Neural cell (in vitro differentiated cells): ENCODE results near the gene SLC10A3. TPM values are rescaled to one million over a fixed set of nuclear protein-coding genes. Genes with fewer than 3 reads are reported as not detected.

ENCODE experiments used
- H2AFZ ChIP-seq: fragments of 200-600, 300-800 bp; sonication (generic), shearing (Covaris generic); 2 replicates; pipeline ENCODE4 v1.6.0; 2014; ENCODE audit warnings: low read depth, mild to moderate bottlenecking, antibody characterized with exemption, low read length, moderate library complexity
- H3F3A ChIP-seq: fragments of 200-600 bp; shearing (Covaris generic); 2 replicates; pipeline ENCODE4 v1.6.1; 2016; ENCODE audit warnings: mild to moderate bottlenecking, moderate library complexity, mixed read lengths, antibody characterized with exemption, low read length; ENCODE audit not compliant: insufficient read depth, poor library complexity, severe bottlenecking
- H3K27ac ChIP-seq: fragments of 200-600, 300-800 bp; sonication (generic), shearing (Covaris generic); 2 replicates; pipeline ENCODE4 v1.5.1; 2014; ENCODE audit warnings: mild to moderate bottlenecking, low read length, moderate library complexity
- H3K27me3 ChIP-seq: fragments of 300-800, 200-600 bp; sonication (generic), shearing (Covaris generic); 2 replicates; pipeline ENCODE4 v1.6.0; 2014; ENCODE audit warnings: mild to moderate bottlenecking, low read depth, low read length, moderate library complexity; ENCODE audit not compliant: insufficient read depth
- H3K36me3 ChIP-seq: fragments of 300-800, 200-600 bp; sonication (generic), shearing (Covaris generic); 2 replicates; pipeline ENCODE4 v1.5.1; 2014; ENCODE audit warnings: mild to moderate bottlenecking, antibody characterized with exemption, low read length, moderate library complexity; ENCODE audit not compliant: insufficient read depth
- H3K4me2 ChIP-seq: fragments of 300-800, 200-600 bp; sonication (generic), shearing (Covaris generic); 2 replicates; pipeline ENCODE4 v1.6.0; 2014; ENCODE audit warnings: mild to moderate bottlenecking, low read length
- H3K4me3 ChIP-seq: fragments of 300-800, 200-600 bp; sonication (generic), shearing (Covaris generic); 2 replicates; pipeline ENCODE4 v1.5.1; 2014; ENCODE audit warnings: mild to moderate bottlenecking, low read length, moderate library complexity
- H3K79me2 ChIP-seq: fragments of 200-600 bp; shearing (Covaris generic); replicated peaks from 2 replicates; pipeline ENCODE4 v1.6.0; 2014; ENCODE audit warnings: mild to moderate bottlenecking, low read length, moderate library complexity; ENCODE audit not compliant: insufficient read depth
- H3K9ac ChIP-seq: fragments of 300-800, 200-600 bp; sonication (generic), shearing (Covaris generic); 2 replicates; pipeline ENCODE4 v1.6.1; 2016; ENCODE audit warnings: mild to moderate bottlenecking, low read length, mixed read lengths
- H3K9me2 ChIP-seq: fragments of 200-600 bp; shearing (Covaris generic); 2 replicates; pipeline ENCODE4 v1.6.1; 2016; ENCODE audit warnings: mild to moderate bottlenecking, low read length, mixed read lengths; ENCODE audit not compliant: insufficient read depth
- H3K9me3 ChIP-seq: fragments of 200-600, 300-800 bp; sonication (generic), shearing (Covaris generic); 2 replicates; pipeline ENCODE4 v1.6.1; 2016; ENCODE audit warnings: mild to moderate bottlenecking, mixed run types, low read length, moderate library complexity, mixed read lengths
- H4K20me1 ChIP-seq: fragments of 200-600 bp; shearing (Covaris generic); 2 replicates; pipeline ENCODE4 v1.6.1; 2016; ENCODE audit warnings: mild to moderate bottlenecking, mixed run types; ENCODE audit not compliant: insufficient read depth
- CTCF ChIP-seq: fragments of 450-650 bp; IDR thresholded peaks from 2 replicates; pipeline ENCODE4 v1.5.1; 2014; ENCODE audit warnings: antibody characterized with exemption, mild to moderate bottlenecking, moderate library complexity; ENCODE audit not compliant: poor library complexity, severe bottlenecking
- EP300 ChIP-seq: fragments of 450-650 bp; conservative IDR thresholded peaks from 2 replicates; pipeline ENCODE4 v1.6.1; 2014; ENCODE audit warnings: antibody characterized with exemption, mild to moderate bottlenecking, moderate library complexity; ENCODE audit not compliant: poor library complexity, severe bottlenecking
- EZH2 ChIP-seq: fragments of 200-600, 300-800 bp; shearing (Covaris generic), sonication (generic); IDR thresholded peaks from 2 replicates; pipeline ENCODE4 v1.6.1; 2014; ENCODE audit warnings: antibody characterized with exemption, low read length, borderline replicate concordance, mild to moderate bottlenecking; ENCODE audit not compliant: insufficient read depth, poor library complexity, severe bottlenecking
- MXI1 ChIP-seq: fragments of 450-650 bp; conservative IDR thresholded peaks from 2 replicates; pipeline ENCODE4 v1.6.1; 2014; ENCODE audit warnings: antibody characterized with exemption, mild to moderate bottlenecking; ENCODE audit not compliant: poor library complexity, severe bottlenecking
- POLR2AphosphoS5 ChIP-seq: IDR thresholded peaks from 2 replicates; pipeline ENCODE4 v1.6.1; 2012
- RAD21 ChIP-seq: fragments of 450-650 bp; conservative IDR thresholded peaks from 2 replicates; pipeline ENCODE4 v1.6.1; 2014; ENCODE audit warnings: antibody characterized with exemption, mild to moderate bottlenecking, moderate library complexity
- REST ChIP-seq: IDR thresholded peaks from 2 replicates; pipeline ENCODE4 v1.6.1; 2012; ENCODE audit warnings: borderline replicate concordance
- SMC3 ChIP-seq: fragments of 450-650 bp; conservative IDR thresholded peaks from 2 replicates; pipeline ENCODE4 v1.6.1; 2014; ENCODE audit warnings: antibody characterized with exemption, mild to moderate bottlenecking, moderate library complexity; ENCODE audit not compliant: poor library complexity
- TAF1 ChIP-seq: IDR thresholded peaks from 2 replicates; pipeline ENCODE4 v1.6.1; 2012; ENCODE audit warnings: low read depth
- polyA plus RNA-seq: library from polyadenylated mRNA; depleted of rRNA; stranded (reverse); fragments of >200 nt; gene quantifications from 2 replicates; pipeline ENCODE4 v1.2.3, GENCODE V29; 2014

SLC10A3 gene
- polyA plus RNA-seq, 1 donor from 2014 or later, result 2.7 TPM

GRCh38 chrX:154482786-154483185, 7.6 kb downstream of the SLC10A3 start:
- H3K27me3 ChIP-seq, result no peaks in the 10 kb centered on the region

GRCh38 chrX:154481911-154482601, 8.4 kb downstream of the SLC10A3 start:
- no peaks in the 10 kb centered on the region for H3F3A ChIP-seq
- H3K9me2 ChIP-seq, result no peaks in the 10 kb centered on the region
- H3K4me3 ChIP-seq, result no peak overlapping the region
- H3K27me3 ChIP-seq, result no peaks in the 10 kb centered on the region
- no peaks in the 10 kb centered on the region for H4K20me1 ChIP-seq
- H3K9me3 ChIP-seq, result no peaks in the 10 kb centered on the region
- H3K4me2 ChIP-seq, result no peak overlapping the region
- no peak overlapping the region for H3K27ac ChIP-seq
- H3K9ac ChIP-seq, result no peak overlapping the region
- TF ChIP-seq POLR2AphosphoS5 (no peak), MXI1 (no peak), REST (no peak), TAF1 (no peak), RAD21 (no peak), EZH2 (no peak), EP300 (no peak)
- H3K79me2 ChIP-seq, result no peaks in the 10 kb centered on the region
- no peak overlapping the region for H2AFZ ChIP-seq
- H3K36me3 ChIP-seq, result no peaks in the 10 kb centered on the region

More at GRCh38 chrX:154482786-154483185, 7.6 kb downstream of the SLC10A3 start:
- no peak overlapping the region for H3K27ac ChIP-seq
- no peak overlapping the region for H2AFZ ChIP-seq
- TF ChIP-seq SMC3 (no peak), EZH2 (no peak), REST (no peak), POLR2AphosphoS5 (no peak), TAF1 (no peak), EP300 (no peak), RAD21 (no peak), MXI1 (no peak), CTCF (no peak)
- no peaks in the 10 kb centered on the region for H3K9me2 ChIP-seq
- no peak overlapping the region for H3K4me2 ChIP-seq
- H3K4me3 ChIP-seq, result no peak overlapping the region
- no peak overlapping the region for H3K9ac ChIP-seq
- H3K79me2 ChIP-seq, result no peaks in the 10 kb centered on the region
- H3K9me3 ChIP-seq, result no peaks in the 10 kb centered on the region
- H4K20me1 ChIP-seq, result no peaks in the 10 kb centered on the region
- no peaks in the 10 kb centered on the region for H3K36me3 ChIP-seq
- H3F3A ChIP-seq, result no peaks in the 10 kb centered on the region
